Astrocyte (in vitro differentiated cells and primary cell): ENCODE results near the gene KCNH8. TPM values are rescaled to one million over a fixed set of nuclear protein-coding genes. Genes with fewer than 3 reads are reported as not detected.

Source experiments
- DNase-seq: peaks from one replicate; pipeline ENCODE4 v3.0.0-alpha.2; 2010; ENCODE audit warnings: low read depth
- FAIRE-seq: peaks from 2 replicates; lab custom pipeline; 2011; peaks lifted over from hg19 to GRCh38; lab: Jason Lieb, UNC
- H2AFZ ChIP-seq: 2 replicates; pipeline ENCODE4 v1.6.0; 2012; ENCODE audit warnings: low read depth, low read length, inconsistent platforms
- H3K27ac ChIP-seq: 2 replicates; pipeline ENCODE4 v1.5.1; 2011; ENCODE audit warnings: low read depth, low read length, inconsistent platforms
- H3K27me3 ChIP-seq: 2 replicates; pipeline ENCODE4 v1.6.0; 2011; ENCODE audit warnings: low read length, inconsistent platforms; ENCODE audit not compliant: insufficient read depth
- H3K36me3 ChIP-seq: 2 replicates; pipeline ENCODE4 v1.5.1; 2011; ENCODE audit warnings: low read length, inconsistent platforms; ENCODE audit not compliant: insufficient read depth
- H3K4me1 ChIP-seq: 2 replicates; pipeline ENCODE4 v1.5.1; 2011; ENCODE audit warnings: low read length, inconsistent platforms; ENCODE audit not compliant: insufficient read depth
- H3K4me2 ChIP-seq: 2 replicates; pipeline ENCODE4 v1.6.0; 2012; ENCODE audit warnings: low read length, inconsistent platforms
- H3K4me3 ChIP-seq: 2 replicates; pipeline ENCODE4 v1.5.1; 2011; ENCODE audit warnings: low read depth, mild to moderate bottlenecking, low read length, inconsistent platforms; ENCODE audit not compliant: insufficient read depth
- H3K79me2 ChIP-seq: 2 replicates; pipeline ENCODE4 v1.6.0; 2012; ENCODE audit warnings: mild to moderate bottlenecking, low read length, inconsistent platforms; ENCODE audit not compliant: insufficient read depth
- H3K9ac ChIP-seq: 2 replicates; pipeline ENCODE4 v1.6.0; 2012; ENCODE audit warnings: mild to moderate bottlenecking, low read length, inconsistent platforms
- H3K9me3 ChIP-seq: 2 replicates; pipeline ENCODE4 v1.5.1; 2012; ENCODE audit warnings: low read depth, mild to moderate bottlenecking, low read length, inconsistent platforms; ENCODE audit not compliant: insufficient read depth
- H4K20me1 ChIP-seq: 2 replicates; pipeline ENCODE4 v1.6.0; 2012; ENCODE audit warnings: low read length, inconsistent platforms; ENCODE audit not compliant: insufficient read depth
- H3K27ac Mint-ChIP-seq: one replicate; pipeline ENCODE4 v1.8.0; 2021; ENCODE audit warnings: mild to moderate bottlenecking, mixed read lengths; ENCODE audit not compliant: unreplicated experiment
- H3K27me3 Mint-ChIP-seq: one replicate; pipeline ENCODE4 v1.8.0; 2021; ENCODE audit warnings: low read depth, mixed read lengths; ENCODE audit not compliant: unreplicated experiment
- H3K36me3 Mint-ChIP-seq: one replicate; pipeline ENCODE4 v1.8.0; 2021; ENCODE audit warnings: low read depth, mixed read lengths; ENCODE audit not compliant: unreplicated experiment
- H3K4me1 Mint-ChIP-seq: one replicate; pipeline ENCODE4 v1.8.0; 2021; ENCODE audit warnings: low read depth, mixed read lengths; ENCODE audit not compliant: unreplicated experiment
- H3K4me3 Mint-ChIP-seq: one replicate; pipeline ENCODE4 v1.8.0; 2021; ENCODE audit warnings: mild to moderate bottlenecking, moderate library complexity, mixed read lengths; ENCODE audit not compliant: unreplicated experiment
- H3K9me3 Mint-ChIP-seq: one replicate; pipeline ENCODE4 v1.8.0; 2021; ENCODE audit warnings: mild to moderate bottlenecking, mixed read lengths; ENCODE audit not compliant: unreplicated experiment
- CTCF ChIP-seq: IDR thresholded peaks from 2 replicates; pipeline ENCODE4 v1.5.1; 2011; ENCODE audit warnings: low read depth, mild to moderate bottlenecking, inconsistent platforms, low read length, moderate library complexity; ENCODE audit not compliant: insufficient read depth
- EZH2 ChIP-seq: IDR thresholded peaks from 2 replicates; pipeline ENCODE4 v1.6.1; 2012; ENCODE audit warnings: mild to moderate bottlenecking, low read length, inconsistent platforms; ENCODE audit not compliant: insufficient read depth
- total RNA-seq: library from RNA; stranded (reverse); gene quantifications from 2 replicates; pipeline ENCODE4 v1.2.1, GENCODE V29; 2021

Gene KCNH8
- total RNA-seq, 1 donor from 2014 or later = 0.45 TPM

- no peaks in the 10 kb centered on the region for H3K27me3 ChIP-seq
- DNase-seq (no peak), FAIRE-seq (no peak)
- no peaks in the 10 kb centered on the region for H4K20me1 ChIP-seq
- no peaks in the 10 kb centered on the region for H3K4me1 ChIP-seq
- no peak overlapping the region for H3K4me3 ChIP-seq
- Mint-ChIP-seq H3K4me3 (no peak overlapping the region), H3K27ac (no peak overlapping the region), H3K36me3 (no peaks in the 10 kb centered on the region), H3K4me1 (no peaks in the 10 kb centered on the region), H3K27me3 (peaks cover 5% of the 10 kb centered on the region), H3K9me3 (peaks cover 2% of the 10 kb centered on the region)
- H3K9ac ChIP-seq = no peak overlapping the region
- no peaks in the 10 kb centered on the region for H3K79me2 ChIP-seq
- peaks cover 7% of the 10 kb centered on the region for H3K9me3 ChIP-seq
- TF ChIP-seq EZH2 (no peak), CTCF (no peak)
- H3K36me3 ChIP-seq = no peaks in the 10 kb centered on the region
- no peak overlapping the region for H3K4me2 ChIP-seq
- no peak overlapping the region for H2AFZ ChIP-seq
- no peak overlapping the region for H3K27ac ChIP-seq
Measured at GRCh38 chr3:19116239-19116638, 32.1 kb upstream of the KCNH8 start.

GRCh38 chr3:19124752-19125151, 23.6 kb upstream of the KCNH8 start:
- DNase-seq (no peak), FAIRE-seq (no peak)
- Histone ChIP-seq H3K9ac (no peak overlapping the region), H3K9me3 (no peaks in the 10 kb centered on the region), H2AFZ (no peak overlapping the region), H3K79me2 (no peaks in the 10 kb centered on the region), H4K20me1 (no peaks in the 10 kb centered on the region), H3K36me3 (no peaks in the 10 kb centered on the region), H3K4me2 (no peak overlapping the region), H3K4me1 (no peaks in the 10 kb centered on the region), H3K27ac (no peak overlapping the region), H3K27me3 (no peaks in the 10 kb centered on the region), H3K4me3 (no peak overlapping the region)
- no peaks in the 10 kb centered on the region for H3K36me3 Mint-ChIP-seq
- H3K27me3 Mint-ChIP-seq = no peaks in the 10 kb centered on the region
- TF ChIP-seq CTCF (no peak), EZH2 (no peak)
- no peak overlapping the region for H3K27ac Mint-ChIP-seq
- no peaks in the 10 kb centered on the region for H3K9me3 Mint-ChIP-seq
- no peaks in the 10 kb centered on the region for H3K4me1 Mint-ChIP-seq
- no peak overlapping the region for H3K4me3 Mint-ChIP-seq

GRCh38 chr3:19139863-19140262, 8.4 kb upstream of the KCNH8 start:
- no peaks in the 10 kb centered on the region for H3K27me3 Mint-ChIP-seq

More at GRCh38 chr3:19139863-19140262, 8.4 kb upstream of the KCNH8 start:
- Histone ChIP-seq H3K79me2 (no peaks in the 10 kb centered on the region), H3K9me3 (no peaks in the 10 kb centered on the region), H3K27me3 (peaks cover 2% of the 10 kb centered on the region), H4K20me1 (no peaks in the 10 kb centered on the region), H3K9ac (no peak overlapping the region), H3K4me1 (no peaks in the 10 kb centered on the region), H3K4me3 (no peak overlapping the region), H3K4me2 (no peak overlapping the region), H2AFZ (no peak overlapping the region), H3K36me3 (no peaks in the 10 kb centered on the region), H3K27ac (no peak overlapping the region)
- Mint-ChIP-seq H3K36me3 (no peaks in the 10 kb centered on the region), H3K4me3 (no peak overlapping the region), H3K9me3 (no peaks in the 10 kb centered on the region), H3K4me1 (no peaks in the 10 kb centered on the region), H3K27ac (no peak overlapping the region)
- DNase-seq (no peak), FAIRE-seq (no peak)
- TF ChIP-seq EZH2 (no peak), CTCF (no peak)
